ENCODE data around the gene KIF26B. TPM values are rescaled to one million over a fixed set of nuclear protein-coding genes. Genes with fewer than 3 reads are reported as not detected.
"Not testable (repeated sequence)": the region's sequence is repeated elsewhere in the genome, so short reads cannot be mapped to it uniquely, and the experiment has no call there.

KIF26B gene
- total RNA-seq, 4 donors from 2014 or later = 0.20 to 0.79 (median 0.41) TPM; not detected in 1

- no peak overlapping the region for H3K4me3 ChIP-seq
- TF ChIP-seq POLR2A (IDR thresholded peaks at IDR 0.05) = no peak
- no peak for TF ChIP-seq EP300 (IDR thresholded peaks at IDR 0.05; ENCODE audit: low read depth)
- TF ChIP-seq, protein P1, sequence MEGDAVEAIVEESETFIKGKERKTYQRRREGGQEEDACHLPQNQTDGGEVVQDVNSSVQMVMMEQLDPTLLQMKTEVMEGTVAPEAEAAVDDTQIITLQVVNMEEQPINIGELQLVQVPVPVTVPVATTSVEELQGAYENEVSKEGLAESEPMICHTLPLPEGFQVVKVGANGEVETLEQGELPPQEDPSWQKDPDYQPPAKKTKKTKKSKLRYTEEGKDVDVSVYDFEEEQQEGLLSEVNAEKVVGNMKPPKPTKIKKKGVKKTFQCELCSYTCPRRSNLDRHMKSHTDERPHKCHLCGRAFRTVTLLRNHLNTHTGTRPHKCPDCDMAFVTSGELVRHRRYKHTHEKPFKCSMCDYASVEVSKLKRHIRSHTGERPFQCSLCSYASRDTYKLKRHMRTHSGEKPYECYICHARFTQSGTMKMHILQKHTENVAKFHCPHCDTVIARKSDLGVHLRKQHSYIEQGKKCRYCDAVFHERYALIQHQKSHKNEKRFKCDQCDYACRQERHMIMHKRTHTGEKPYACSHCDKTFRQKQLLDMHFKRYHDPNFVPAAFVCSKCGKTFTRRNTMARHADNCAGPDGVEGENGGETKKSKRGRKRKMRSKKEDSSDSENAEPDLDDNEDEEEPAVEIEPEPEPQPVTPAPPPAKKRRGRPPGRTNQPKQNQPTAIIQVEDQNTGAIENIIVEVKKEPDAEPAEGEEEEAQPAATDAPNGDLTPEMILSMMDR (IDR thresholded peaks at IDR 0.05) = no peak
- TF ChIP-seq POLR2AphosphoS5 (IDR thresholded peaks at IDR 0.05) = no peak
- DNase-seq = no peak
- intact Hi-C loops (cut with DNase I; ENCODE audit: low total_unique reads) = no loop called here
- H3K36me3 ChIP-seq = no peaks in the 10 kb centered on the region
- H3K9me3 ChIP-seq = no peaks in the 10 kb centered on the region
- H3K27me3 ChIP-seq = no peaks in the 10 kb centered on the region
- H3K27ac ChIP-seq = no peak overlapping the region
- in situ Hi-C loops (cut with MboI; ENCODE audit: low pct_ligation_motif_present in 1 of 4, low pct_unique_long_range_greater_than_20kb in 1 of 4, low sequenced_read_pairs in 3 of 4) = no loop called here
- 83 to 93% methylated on average over 2 to 5 of the region's 6 CpGs for WGBS, 2 donors (ENCODE audit: low coverage in 1 of 2)
- no peaks in the 10 kb centered on the region for H3K4me1 ChIP-seq
Measured at GRCh38 chr1:245704341-245704740, 549.6 kb downstream of the KIF26B start.

- Histone ChIP-seq H3K36me3 (no peaks in the 10 kb centered on the region), H3K27me3 (no peaks in the 10 kb centered on the region), H3K4me1 (no peaks in the 10 kb centered on the region), H3K27ac (no peak overlapping the region), H3K9me3 (no peaks in the 10 kb centered on the region), H3K4me3 (no peak overlapping the region)
- in situ Hi-C loops (cut with MboI; ENCODE audit: low pct_ligation_motif_present in 1 of 4, low pct_unique_long_range_greater_than_20kb in 1 of 4, low sequenced_read_pairs in 3 of 4) = no loop called here
- DNase-seq = no peak
- intact Hi-C loops (cut with DNase I; ENCODE audit: low total_unique reads) = no loop called here
- TF ChIP-seq EP300 (IDR thresholded peaks at IDR 0.05; ENCODE audit: low read depth) = no peak
- TF ChIP-seq POLR2A (IDR thresholded peaks at IDR 0.05) = no peak
- TF ChIP-seq POLR2AphosphoS5 (IDR thresholded peaks at IDR 0.05) = no peak
- TF ChIP-seq, protein P1 (IDR thresholded peaks at IDR 0.05) = no peak
- WGBS, 2 donors (ENCODE audit: low coverage in 1 of 2) = 82 to 85% methylated on average over 6 to 7 of the region's 7 CpGs
Measured at GRCh38 chr1:245704765-245705164, 550.0 kb downstream of the KIF26B start.

DNA sequence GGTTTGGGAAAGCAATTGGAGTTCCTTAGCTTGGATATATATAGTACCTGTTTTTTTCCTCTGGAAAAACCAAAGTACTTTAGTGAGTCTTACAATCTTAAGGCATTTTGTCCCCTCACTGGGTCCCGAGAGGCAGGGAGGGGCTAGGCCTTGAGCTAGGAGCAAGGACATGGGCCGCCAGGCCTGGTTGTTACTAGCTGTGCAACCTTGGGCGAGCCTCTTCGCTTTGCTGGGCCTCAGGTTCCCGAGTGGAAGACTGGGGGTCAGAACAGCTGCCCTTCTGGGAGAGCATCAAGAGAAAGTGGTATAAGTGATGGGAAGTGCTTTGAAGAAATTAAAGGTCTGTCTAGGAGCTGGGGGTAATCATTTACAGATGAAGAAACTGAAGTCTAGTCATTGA, 553.2 kb downstream of the KIF26B start:
- no peak overlapping the region for H3K4me3 ChIP-seq
- no peaks in the 10 kb centered on the region for H3K27me3 ChIP-seq
- 60 to 89% methylated on average over 1 to 5 of the region's 5 CpGs for WGBS, 2 donors (ENCODE audit: low coverage in 1 of 2)
- no peak overlapping the region for H3K27ac ChIP-seq
- H3K9me3 ChIP-seq = no peaks in the 10 kb centered on the region
- no peaks in the 10 kb centered on the region for H3K4me1 ChIP-seq
- TF ChIP-seq, protein P1 (IDR thresholded peaks at IDR 0.05) = no peak
- TF ChIP-seq POLR2A (IDR thresholded peaks at IDR 0.05) = no peak
- no peak for TF ChIP-seq EP300 (IDR thresholded peaks at IDR 0.05; ENCODE audit: low read depth)
- TF ChIP-seq POLR2AphosphoS5 (IDR thresholded peaks at IDR 0.05) = no peak
- intact Hi-C loops (cut with DNase I; ENCODE audit: low total_unique reads) (no loop called here), in situ Hi-C loops (cut with MboI; ENCODE audit: low pct_ligation_motif_present in 1 of 4, low pct_unique_long_range_greater_than_20kb in 1 of 4, low sequenced_read_pairs in 3 of 4) (no loop called here)
- no peak for DNase-seq
- no peaks in the 10 kb centered on the region for H3K36me3 ChIP-seq

- H3K27me3 ChIP-seq = no peaks in the 10 kb centered on the region
- H3K4me1 ChIP-seq = no peaks in the 10 kb centered on the region
- TF ChIP-seq EP300 (IDR thresholded peaks at IDR 0.05; ENCODE audit: low read depth) (no peak), POLR2A (IDR thresholded peaks at IDR 0.05) (no peak), POLR2AphosphoS5 (IDR thresholded peaks at IDR 0.05) (no peak)
- TF ChIP-seq, protein P1 (IDR thresholded peaks at IDR 0.05) = no peak
- H3K36me3 ChIP-seq = no peaks in the 10 kb centered on the region
- in situ Hi-C loops (cut with MboI; ENCODE audit: low pct_ligation_motif_present in 1 of 4, low pct_unique_long_range_greater_than_20kb in 1 of 4, low sequenced_read_pairs in 3 of 4) = no loop called here
- 85 to 100% methylated on average over 4 to 30 of the region's 30 CpGs for WGBS, 2 donors (ENCODE audit: low coverage in 1 of 2)
- no peak overlapping the region for H3K4me3 ChIP-seq
- intact Hi-C loops (cut with DNase I; ENCODE audit: low total_unique reads) = no loop called here
- DNase-seq = no peak
- H3K27ac ChIP-seq = no peak overlapping the region
- H3K9me3 ChIP-seq = no peaks in the 10 kb centered on the region
Measured at GRCh38 chr1:245710961-245711903, 556.4 kb downstream of the KIF26B start.

DNA sequence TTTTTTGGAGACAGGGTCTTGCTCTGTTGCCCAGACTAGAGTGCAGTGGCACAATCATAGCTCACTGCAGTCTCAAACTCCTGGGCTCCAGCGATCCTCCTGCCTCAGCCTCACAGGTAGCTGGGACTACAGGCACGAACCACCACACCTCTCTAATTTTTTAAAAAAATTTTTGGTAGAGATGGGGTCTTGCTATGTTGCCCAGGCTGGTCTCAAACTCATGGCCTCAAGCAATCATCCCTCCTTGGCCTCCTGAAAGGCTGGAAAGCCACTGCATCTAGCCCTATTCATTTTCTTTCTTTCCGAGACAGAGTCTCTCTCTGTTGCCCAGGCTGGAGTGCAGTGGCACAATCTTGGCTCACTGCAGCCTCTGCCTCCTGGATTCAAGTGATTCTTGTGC, 559.2 kb downstream of the KIF26B start:
- H3K36me3 ChIP-seq; intact Hi-C loops (cut with DNase I; ENCODE audit: low total_unique reads); H3K4me1 ChIP-seq; DNase-seq; in situ Hi-C loops (cut with MboI; ENCODE audit: low pct_ligation_motif_present in 1 of 4, low pct_unique_long_range_greater_than_20kb in 1 of 4, low sequenced_read_pairs in 3 of 4); H3K9me3 ChIP-seq; H3K27ac ChIP-seq; H3K27me3 ChIP-seq; H3K4me3 ChIP-seq: not testable (repeated sequence)
- WGBS, 2 donors (ENCODE audit: low coverage in 1 of 2) = 85 to 100% methylated on average over 1 to 3 of the region's 3 CpGs

All from transverse colon (tissue), 4 donors.